Type B pancreatic cell (in vitro differentiated cells): Measurements from ENCODE around the gene CCDC187. TPM values are rescaled to one million over a fixed set of nuclear protein-coding genes. Genes with fewer than 3 reads are reported as not detected.

Experiments used
- DNase-seq: peaks from one replicate; pipeline ENCODE4 v3.0.0; 2021; ENCODE audit warnings: mixed read lengths; ENCODE audit not compliant: unreplicated experiment; ENCODE audit errors: extremely low spot score
- H3K27ac Mint-ChIP-seq: 2 replicates; pipeline ENCODE4 v1.8.0; 2021; ENCODE audit warnings: mild to moderate bottlenecking, mixed read lengths
- H3K27me3 Mint-ChIP-seq: 2 replicates; pipeline ENCODE4 v1.8.0; 2021; ENCODE audit warnings: mixed read lengths
- H3K36me3 Mint-ChIP-seq: 2 replicates; pipeline ENCODE4 v1.8.0; 2021; ENCODE audit warnings: mixed read lengths
- H3K4me1 Mint-ChIP-seq: one replicate; pipeline ENCODE4 v1.8.0; 2021; ENCODE audit warnings: mixed read lengths; ENCODE audit not compliant: unreplicated experiment
- H3K4me3 Mint-ChIP-seq: 2 replicates; pipeline ENCODE4 v1.8.0; 2021; ENCODE audit warnings: mild to moderate bottlenecking, mixed read lengths
- H3K9me3 Mint-ChIP-seq: 2 replicates; pipeline ENCODE4 v1.8.0; 2021; ENCODE audit warnings: mixed read lengths
- total RNA-seq: library from RNA; stranded (reverse); gene quantifications from 2 replicates; pipeline ENCODE4 v1.2.1, GENCODE V29; 2021; ENCODE audit warnings: low replicate concordance
- TF ChIP-seq, protein P1 (sequence below): fragments of 200-600 bp; sonication (generic); conservative IDR thresholded peaks from 2 replicates; pipeline ENCODE4 v1.5.0; 2021; ENCODE audit warnings: antibody characterized with exemption, mild to moderate bottlenecking

CCDC187 gene
- total RNA-seq, 1 donor from 2014 or later = 0.70 TPM

DNA sequence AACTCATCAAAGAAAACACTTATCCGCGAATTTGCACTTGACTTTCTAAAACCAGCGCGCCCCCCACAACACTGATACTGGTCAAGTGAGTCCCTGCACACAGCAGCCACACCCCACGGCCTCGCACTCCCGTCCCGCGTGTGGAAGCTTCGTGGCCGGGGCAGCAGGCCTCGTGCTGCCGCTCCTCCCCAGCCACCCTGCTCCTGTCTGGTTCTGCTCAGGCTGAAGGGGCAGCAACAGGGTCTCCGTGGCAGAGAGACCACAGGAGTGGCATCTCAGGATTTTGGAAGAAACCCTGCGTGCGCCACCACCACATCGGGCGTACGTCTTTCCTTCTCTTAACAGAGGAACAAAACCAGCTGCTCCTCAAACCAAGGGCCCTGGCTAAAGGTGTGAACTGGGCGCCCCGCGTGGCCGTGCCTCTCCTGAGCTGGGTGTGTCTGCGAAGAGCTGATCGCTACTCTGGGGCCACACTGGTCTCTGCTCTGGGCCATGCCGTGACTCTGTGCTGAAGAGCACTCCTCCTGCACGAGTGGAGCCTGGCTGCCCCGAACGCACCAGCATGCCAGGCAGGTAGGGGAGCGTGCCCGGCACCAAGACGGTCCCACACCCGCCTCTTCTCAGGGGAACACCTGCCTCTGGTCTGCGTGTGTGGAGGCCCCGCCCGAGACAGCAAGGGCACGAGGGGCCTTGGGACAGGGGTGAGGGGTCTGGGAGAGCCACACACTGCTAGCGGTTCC, 81.6 kb downstream of the CCDC187 start:
- no peaks in the 10 kb centered on the region for H3K9me3 Mint-ChIP-seq
- H3K4me1 Mint-ChIP-seq = peaks cover 12% of the 10 kb centered on the region
- no peak overlapping the region for H3K27ac Mint-ChIP-seq
- TF ChIP-seq, protein P1, sequence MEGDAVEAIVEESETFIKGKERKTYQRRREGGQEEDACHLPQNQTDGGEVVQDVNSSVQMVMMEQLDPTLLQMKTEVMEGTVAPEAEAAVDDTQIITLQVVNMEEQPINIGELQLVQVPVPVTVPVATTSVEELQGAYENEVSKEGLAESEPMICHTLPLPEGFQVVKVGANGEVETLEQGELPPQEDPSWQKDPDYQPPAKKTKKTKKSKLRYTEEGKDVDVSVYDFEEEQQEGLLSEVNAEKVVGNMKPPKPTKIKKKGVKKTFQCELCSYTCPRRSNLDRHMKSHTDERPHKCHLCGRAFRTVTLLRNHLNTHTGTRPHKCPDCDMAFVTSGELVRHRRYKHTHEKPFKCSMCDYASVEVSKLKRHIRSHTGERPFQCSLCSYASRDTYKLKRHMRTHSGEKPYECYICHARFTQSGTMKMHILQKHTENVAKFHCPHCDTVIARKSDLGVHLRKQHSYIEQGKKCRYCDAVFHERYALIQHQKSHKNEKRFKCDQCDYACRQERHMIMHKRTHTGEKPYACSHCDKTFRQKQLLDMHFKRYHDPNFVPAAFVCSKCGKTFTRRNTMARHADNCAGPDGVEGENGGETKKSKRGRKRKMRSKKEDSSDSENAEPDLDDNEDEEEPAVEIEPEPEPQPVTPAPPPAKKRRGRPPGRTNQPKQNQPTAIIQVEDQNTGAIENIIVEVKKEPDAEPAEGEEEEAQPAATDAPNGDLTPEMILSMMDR = no peak
- H3K4me3 Mint-ChIP-seq = no peak overlapping the region
- H3K27me3 Mint-ChIP-seq = no peaks in the 10 kb centered on the region
- no peak for DNase-seq
- H3K36me3 Mint-ChIP-seq = peaks cover 4% of the 10 kb centered on the region

DNA sequence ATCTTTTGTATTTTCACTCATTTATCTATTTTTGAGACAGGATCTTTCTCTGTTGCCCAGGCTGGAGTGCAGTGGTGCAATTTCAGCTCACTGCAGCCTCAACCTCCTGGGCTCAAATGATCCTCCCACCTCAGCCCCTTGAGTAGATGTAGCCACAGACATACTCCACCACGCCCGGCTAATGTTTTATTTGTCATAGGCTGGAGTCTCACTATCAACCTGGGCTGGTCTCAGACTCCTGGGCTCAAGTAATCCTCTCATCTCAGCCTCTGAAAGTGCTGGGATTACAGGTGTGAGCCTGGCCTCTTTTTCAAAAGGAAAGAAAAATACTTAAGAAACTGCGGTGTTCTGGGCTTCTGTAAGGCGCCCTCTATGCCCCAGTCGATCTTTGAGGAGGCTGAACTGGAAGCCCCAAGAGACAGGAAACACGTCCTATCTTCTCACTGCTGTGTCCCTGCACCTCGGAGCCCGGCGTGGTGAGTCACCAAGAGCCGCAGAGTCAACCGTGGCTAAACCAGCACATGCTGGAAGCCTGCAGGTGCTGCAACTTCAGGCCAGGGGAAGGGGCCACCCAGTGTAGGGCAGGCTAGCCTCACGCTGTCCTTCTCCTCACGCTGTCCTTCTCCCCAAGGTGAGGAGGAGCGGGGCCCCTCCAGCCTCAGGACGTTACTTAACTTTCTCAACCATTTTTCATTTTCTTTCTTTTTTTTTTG, 83.7 kb downstream of the CCDC187 start:
- no peak overlapping the region for H3K27ac Mint-ChIP-seq
- TF ChIP-seq, protein P1 = no peak
- no peak overlapping the region for H3K4me3 Mint-ChIP-seq
- peaks cover 5% of the 10 kb centered on the region for H3K4me1 Mint-ChIP-seq
- no peak for DNase-seq
- H3K36me3 Mint-ChIP-seq = peaks cover 4% of the 10 kb centered on the region
- no peaks in the 10 kb centered on the region for H3K9me3 Mint-ChIP-seq
- no peaks in the 10 kb centered on the region for H3K27me3 Mint-ChIP-seq

DNA sequence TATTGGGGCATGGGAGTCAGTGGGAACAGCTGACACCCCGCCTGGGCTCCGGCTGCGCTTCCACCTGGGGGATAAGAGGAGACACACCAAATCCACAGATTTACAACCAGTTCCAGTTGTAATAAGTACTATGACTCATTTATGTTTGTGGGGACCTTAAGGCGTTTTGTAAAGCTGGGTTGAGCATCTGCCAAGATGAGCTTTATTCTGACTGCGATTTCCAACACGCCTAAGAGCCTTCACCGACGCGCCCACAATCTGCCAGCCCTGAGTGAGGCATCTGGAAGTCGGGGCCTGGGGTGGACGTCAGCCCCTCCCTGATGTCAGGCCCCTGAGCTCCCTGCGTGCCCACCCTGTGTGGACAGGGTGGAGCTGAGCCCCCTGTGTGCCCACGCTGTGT, 84.6 kb downstream of the CCDC187 start:
- Mint-ChIP-seq H3K27me3 (no peaks in the 10 kb centered on the region), H3K9me3 (no peaks in the 10 kb centered on the region), H3K4me3 (no peak overlapping the region), H3K4me1 (no peaks in the 10 kb centered on the region), H3K27ac (no peak overlapping the region), H3K36me3 (peaks cover 8% of the 10 kb centered on the region)
- TF ChIP-seq, protein P1 = no peak
- DNase-seq = no peak

DNA sequence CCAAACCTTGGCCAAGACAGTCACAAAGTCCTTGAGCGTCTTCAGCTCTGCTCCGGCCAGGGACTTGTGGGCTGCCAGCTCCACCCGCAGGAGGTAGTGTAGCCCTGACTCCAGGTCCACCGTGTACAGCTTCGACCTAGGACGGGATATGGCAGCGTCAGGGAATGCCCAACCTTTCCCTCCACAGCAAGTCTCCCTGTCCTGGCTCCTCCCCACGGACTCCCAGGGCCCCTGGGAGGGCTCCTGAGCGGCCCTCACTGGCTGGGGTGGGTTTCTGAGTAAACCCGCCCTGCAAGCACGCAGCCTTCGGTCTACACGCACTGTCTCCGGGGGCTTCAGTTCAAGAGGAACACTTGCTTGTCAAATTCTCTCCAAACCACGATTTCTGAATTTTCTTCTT, 85.2 kb downstream of the CCDC187 start:
- Mint-ChIP-seq H3K27me3 (no peaks in the 10 kb centered on the region), H3K9me3 (no peaks in the 10 kb centered on the region)
- TF ChIP-seq, protein P1 = no peak

DNA sequence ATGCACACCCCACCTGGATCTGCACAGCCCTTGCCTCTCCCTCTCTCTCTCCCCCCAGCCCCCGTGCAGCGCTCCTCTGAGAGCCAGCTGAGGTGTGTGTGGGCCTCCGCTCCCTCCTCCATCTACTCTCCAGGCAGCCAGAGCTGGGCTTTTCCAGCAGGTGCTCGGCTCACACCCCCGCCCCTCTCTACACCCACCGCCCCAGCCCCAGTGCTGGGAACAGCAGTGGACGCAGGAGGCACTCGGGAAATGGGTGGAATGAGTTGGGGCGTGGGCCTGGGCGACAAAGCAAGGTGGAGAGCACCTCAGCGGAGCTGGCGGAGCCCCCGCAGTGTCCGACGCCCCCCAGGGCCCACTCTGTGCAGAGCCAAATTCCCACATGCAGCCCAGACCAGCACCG, 85.6 kb downstream of the CCDC187 start:
- H3K27me3 Mint-ChIP-seq = no peaks in the 10 kb centered on the region
- TF ChIP-seq, protein P1 = no peak
- no peaks in the 10 kb centered on the region for H3K9me3 Mint-ChIP-seq
- no peak overlapping the region for H3K27ac Mint-ChIP-seq
- H3K4me1 Mint-ChIP-seq = no peaks in the 10 kb centered on the region
- no peak for DNase-seq
- no peak overlapping the region for H3K4me3 Mint-ChIP-seq
- peaks cover 10% of the 10 kb centered on the region for H3K36me3 Mint-ChIP-seq

More for the DNA sequence above, 85.2 kb downstream of the CCDC187 start:
- DNase-seq = no peak
- H3K4me1 Mint-ChIP-seq = no peaks in the 10 kb centered on the region
- H3K4me3 Mint-ChIP-seq = no peak overlapping the region
- no peak overlapping the region for H3K27ac Mint-ChIP-seq
- peaks cover 11% of the 10 kb centered on the region for H3K36me3 Mint-ChIP-seq
